GM18502 (cell line): ENCODE results near the gene PRIM2.
"Not testable (repeated sequence)": the region's sequence is repeated elsewhere in the genome, so short reads cannot be mapped to it uniquely, and the experiment has no call there.

Source experiments
- ATAC-seq: cut with Tn5 transposase; IDR thresholded peaks from one replicate; pipeline ENCODE4 v1.9.1; 2021; ENCODE audit warnings: mild to moderate bottlenecking; ENCODE audit not compliant: unreplicated experiment, poor library complexity

The PRIM2 gene

DNA sequence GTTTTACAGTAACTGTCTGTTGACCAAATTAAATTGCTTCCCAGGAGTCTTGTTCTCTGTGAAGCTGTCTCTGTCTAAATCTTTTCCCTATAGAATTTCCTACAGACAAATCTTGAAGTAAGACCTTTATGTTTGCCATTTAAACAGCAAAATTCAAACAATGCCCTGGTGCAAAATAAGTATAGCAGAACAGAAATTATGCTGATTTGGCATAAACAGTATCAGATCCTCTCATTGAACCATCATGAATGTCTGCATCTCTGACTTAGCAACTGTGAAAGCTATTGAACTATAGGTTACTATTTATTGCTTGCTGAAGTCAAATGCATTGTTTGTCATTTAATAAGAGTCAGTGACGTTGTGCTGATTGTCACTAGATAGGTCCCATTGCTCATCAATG is 123.3 kb downstream of the PRIM2 start:
- ATAC-seq = not testable (repeated sequence)

DNA sequence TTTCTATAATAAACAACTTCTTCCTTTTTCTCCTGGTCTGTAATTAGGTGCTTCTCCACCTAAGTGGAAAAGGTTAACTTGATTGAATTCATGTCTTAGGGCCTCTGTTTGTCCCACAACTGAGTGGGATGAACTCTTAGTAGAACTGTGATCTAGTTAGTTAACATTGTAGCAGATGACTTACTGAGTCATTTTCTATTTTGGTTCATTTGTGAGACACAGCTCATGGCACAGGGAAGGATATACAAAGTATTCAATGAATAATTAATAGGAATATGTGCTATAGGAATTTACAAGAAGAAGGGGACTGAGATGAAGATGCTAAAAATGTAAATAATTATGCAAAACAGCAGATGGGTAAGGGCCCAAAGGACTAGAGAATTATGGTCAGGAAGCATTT is 124.7 kb downstream of the PRIM2 start:
- not testable (repeated sequence) for ATAC-seq

DNA sequence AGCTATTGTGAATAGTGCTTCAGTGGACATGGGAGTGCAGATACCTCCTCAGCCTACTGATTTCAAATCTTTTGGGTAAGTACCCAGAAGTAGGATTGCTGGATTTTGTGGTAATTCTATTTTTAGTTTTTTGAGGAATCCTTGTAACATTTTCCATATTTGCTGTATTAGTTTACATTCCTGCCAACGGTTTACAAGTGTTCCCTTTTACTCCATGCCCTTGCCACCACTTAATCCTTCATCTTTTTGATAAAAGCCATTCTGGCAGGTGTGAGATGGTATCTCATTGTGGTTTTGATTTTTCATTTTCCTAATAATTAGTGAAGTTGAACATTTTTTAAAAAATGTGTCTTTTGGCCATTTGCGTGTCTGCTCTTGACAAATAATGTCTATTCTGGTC is 125.8 kb downstream of the PRIM2 start:
- not testable (repeated sequence) for ATAC-seq

DNA sequence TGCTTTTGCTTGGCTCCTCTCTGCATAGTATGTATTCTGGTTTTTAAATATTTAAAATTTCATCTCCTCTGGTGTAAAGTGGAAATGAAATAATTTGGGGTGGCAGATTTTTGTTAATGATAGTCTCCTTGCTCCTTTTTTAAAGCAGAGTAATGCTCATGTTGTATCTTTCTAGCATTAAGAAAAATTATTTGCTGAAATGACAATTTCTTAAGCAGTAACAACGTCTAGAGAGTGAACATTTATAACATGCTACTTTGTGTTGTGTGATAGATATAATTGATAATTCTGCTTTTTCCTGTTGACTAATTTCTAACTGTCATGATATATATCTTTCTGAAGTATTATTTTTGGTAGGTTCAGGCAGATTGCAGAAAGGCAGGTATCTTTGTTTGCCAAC is 127.4 kb downstream of the PRIM2 start:
- ATAC-seq = not testable (repeated sequence)

DNA sequence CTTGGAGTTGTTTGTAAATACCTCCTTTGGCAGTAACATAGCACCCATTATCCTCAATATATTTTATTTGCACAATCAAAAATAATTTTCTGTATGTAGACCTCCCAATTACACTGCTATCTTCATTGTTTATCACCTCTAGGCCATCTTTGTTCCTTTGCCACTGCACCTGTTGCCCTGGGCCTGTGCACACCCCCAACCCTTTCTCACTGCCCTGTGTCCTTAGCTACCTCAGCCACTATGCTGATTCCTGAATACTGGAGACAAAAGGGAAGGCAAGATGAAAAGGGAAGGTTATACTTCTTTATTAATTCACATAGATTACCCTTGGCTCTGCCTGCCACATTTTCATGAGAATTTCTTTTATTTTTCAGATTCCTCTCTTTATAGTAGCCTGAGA is 127.9 kb downstream of the PRIM2 start:
- ATAC-seq = not testable (repeated sequence)

DNA sequence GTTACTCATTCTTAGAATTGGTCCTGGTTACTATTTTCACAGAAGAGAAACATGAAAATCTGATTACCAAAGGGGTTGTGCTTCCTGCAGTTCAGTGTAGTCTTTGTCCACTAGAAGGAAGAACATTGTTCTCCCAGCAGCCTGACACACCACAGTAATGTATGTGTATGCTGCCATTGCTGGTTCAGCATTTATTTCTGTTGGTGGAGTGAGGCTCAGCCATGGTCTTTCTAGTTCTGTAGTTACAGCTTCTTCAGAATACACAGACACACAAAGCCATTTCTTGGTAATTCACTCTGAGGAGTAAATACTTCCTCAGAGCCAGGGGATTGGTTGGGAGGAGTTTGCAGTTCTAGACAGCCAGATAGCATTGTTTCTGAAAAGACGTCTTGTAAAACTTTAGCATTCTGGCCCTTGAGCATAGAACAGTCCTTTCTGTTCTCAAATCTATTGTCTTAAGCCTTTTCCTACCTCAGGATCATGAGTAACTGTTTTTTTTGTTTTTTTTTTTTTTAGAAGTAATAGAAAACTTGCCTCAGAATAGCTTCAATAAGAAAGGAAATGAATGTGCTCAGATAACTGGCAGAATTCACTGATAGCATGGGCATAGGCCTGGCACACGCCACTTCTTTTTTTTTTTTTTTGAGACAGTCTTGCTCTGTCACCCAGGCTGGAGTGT is 128.5 kb downstream of the PRIM2 start:
- ATAC-seq = not testable (repeated sequence)

DNA sequence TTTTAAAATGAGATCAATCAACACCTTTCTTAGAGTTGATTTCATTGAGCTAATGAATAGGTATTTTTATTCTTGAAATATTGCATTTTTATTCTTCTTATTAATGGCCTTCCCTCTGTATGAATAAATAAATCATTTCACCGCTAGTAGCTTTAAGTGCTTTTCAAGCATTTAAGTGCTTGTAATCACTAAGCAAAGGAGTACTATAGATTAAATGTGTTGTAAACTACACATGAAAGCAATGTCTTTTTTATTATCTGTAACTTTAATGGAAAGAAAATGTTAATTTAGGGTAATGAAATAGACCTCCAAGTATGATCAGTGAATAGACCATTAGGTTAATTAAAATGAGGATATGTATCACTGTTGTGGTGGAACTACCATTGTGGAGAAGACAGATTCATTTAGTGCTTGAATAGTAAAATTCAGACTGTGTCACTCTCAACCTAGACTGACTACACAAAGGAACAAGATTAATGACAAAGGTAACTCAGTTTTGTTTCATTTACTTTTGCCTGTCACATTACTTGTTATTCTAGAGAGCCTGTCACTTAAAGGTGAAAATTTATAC is 132.2 kb downstream of the PRIM2 start:
- not testable (repeated sequence) for ATAC-seq

DNA sequence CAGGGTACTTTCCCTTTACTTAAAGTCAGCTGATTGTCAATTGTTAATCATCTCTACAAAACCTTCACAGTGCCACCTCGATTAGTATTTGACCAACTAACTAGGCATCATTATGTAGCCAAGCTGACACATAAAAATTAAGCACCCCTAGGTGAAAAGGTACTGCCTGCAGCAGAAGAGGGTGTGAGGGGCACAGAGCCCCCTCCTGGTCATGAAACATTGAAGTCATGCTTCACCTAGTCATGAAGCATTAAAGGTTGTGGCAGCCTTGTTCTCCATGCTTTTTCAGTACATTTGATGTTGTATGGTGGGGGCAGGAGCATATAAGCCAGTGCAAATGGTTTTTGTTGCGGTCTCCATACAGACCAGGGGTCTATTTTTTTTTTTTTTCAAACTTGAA is 142.4 kb downstream of the PRIM2 start:
- ATAC-seq = not testable (repeated sequence)

DNA sequence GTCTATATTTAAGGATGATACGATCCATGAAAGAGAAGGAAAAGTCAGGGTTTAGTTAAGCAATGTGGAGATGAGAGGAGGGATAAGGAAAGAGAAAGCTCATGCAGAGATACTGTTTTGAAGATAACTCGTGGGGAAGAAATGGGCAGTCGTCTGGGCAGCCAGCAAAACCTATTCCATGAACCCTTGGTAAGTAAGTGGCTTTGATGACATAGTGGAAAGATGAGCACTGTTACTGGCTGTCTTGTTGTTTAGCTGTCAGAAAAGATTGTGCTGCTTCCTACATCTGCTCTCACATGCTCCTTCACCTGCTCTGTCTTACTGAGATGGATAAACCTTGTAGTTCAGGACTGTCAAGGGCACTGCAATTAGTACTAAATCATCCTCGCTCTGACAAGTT is 143.6 kb downstream of the PRIM2 start:
- ATAC-seq = not testable (repeated sequence)

DNA sequence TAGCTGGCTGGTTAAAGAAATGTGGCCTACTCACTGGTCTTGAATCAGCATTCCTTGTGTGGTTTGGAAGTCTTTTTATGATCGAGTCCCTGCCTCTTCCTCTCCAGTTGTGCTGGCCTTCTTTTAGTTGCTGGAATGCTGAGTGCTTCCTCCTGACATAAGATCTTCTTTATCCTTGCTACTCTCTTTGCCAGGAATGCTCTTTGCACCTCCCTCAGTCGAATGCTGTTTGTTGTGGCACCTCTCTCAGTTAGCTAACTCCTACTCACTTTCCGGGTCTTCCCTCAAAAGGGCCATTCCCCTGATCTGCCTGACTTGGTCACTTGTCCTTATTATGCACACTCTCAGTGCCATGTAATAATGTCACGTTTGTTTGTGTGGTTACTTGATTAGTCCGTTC is 146.4 kb downstream of the PRIM2 start:
- not testable (repeated sequence) for ATAC-seq

DNA sequence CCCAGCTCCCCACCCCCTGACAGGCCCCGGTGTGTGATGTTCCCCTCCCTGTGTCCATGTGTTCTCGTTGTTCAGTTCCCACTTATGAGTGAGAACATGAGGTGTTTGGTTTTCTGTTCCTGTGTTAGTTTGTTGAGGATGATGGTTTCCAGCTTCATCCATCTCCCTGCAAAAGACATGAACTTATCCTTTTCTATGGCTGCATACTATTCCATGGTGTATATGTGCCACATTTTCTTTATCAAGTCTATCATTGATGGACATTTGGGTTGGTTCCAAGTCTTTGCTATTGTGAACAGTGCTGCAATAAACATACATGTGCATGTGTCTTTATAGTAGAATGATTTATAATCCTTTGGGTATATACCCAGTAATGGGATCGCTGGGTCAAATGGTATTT is 148.5 kb downstream of the PRIM2 start:
- ATAC-seq = not testable (repeated sequence)

DNA sequence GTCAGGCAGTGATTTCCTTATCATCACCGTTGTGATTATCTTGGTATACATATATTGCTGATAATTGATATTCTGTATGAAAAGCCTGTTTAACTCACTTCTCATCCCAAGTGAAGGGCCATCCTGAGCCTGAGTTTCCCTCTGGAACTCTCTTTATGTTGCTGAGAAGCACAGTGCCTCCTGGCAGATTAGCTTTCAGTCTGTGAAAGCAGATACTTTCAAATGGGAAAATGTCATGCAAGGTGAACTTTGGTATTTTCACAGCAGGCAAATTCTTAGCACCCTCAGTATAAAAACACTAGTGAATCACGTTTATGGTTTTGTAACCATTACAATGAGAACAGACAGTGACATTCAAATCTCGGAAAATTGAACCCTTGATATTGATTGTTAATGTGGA is 151.6 kb downstream of the PRIM2 start:
- no peak for ATAC-seq

DNA sequence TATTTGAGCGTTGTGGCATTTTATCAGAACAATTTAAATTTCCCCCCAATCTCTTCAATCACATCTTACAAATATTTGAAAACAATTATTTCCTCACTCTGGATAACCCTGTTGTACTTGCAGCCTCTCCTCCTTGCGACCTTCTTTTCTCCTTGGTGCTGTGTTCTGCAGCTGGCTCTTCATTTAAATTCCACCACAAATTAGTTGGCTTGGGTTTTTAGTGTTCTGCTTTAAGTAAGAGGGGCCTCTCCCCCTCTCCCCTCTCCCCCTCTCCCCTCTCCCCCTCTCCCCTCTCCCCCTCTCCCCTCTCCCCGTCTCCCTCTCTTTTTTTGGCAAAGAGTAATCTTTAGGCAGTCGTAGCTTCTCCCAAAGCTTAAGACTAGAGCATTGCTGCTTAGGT is 152.7 kb downstream of the PRIM2 start:
- ATAC-seq = not testable (repeated sequence)

DNA sequence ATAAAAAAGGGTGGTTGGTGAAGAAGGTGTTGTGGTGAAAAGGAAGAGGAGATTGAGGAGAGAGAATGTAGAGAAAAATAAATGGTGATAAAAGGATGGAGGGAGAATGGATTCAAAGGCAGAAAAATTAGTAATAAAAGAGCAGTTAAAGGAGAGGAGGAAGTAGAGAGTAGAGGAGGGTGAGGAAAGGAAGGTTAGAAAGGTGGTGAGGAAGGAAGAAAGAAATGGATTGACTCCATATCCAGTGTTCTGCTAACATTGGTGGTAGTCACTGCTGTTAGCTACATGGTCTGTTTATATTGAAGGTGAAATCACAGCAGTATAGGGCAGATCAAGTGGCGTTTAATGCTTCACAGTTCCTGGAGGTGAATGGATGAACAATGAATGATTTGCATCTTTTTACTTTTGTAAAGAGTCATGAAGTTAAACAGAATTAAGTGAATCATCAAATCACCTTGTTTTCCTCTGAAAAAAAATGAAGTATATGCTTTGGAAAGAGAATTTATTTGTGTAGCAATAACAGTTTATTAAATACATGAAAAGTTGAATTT is 154.0 kb downstream of the PRIM2 start:
- not testable (repeated sequence) for ATAC-seq

DNA sequence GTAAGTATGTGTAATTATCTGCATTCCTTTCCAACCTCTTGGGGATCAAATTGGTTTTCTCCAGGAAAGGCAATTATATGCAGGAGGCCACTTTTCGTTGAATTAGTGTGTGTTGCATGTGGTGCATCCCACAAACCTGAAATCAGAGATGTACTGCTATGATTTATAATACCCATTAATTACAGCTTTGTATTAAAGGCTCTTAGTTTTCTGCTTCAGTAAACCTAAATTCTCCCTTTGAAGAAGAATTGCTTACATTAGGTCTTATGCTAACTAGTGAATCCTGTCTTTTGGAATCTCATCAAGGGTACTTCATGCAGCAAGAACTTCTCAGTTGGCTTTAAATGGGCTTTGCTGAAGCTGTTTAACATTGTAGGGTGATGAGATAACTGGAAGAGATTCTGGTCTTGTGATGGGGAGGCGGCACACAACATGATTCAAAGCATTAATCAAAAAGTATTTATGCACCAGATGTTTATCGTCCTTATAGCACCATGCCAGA is 155.5 kb downstream of the PRIM2 start:
- ATAC-seq = not testable (repeated sequence)

DNA sequence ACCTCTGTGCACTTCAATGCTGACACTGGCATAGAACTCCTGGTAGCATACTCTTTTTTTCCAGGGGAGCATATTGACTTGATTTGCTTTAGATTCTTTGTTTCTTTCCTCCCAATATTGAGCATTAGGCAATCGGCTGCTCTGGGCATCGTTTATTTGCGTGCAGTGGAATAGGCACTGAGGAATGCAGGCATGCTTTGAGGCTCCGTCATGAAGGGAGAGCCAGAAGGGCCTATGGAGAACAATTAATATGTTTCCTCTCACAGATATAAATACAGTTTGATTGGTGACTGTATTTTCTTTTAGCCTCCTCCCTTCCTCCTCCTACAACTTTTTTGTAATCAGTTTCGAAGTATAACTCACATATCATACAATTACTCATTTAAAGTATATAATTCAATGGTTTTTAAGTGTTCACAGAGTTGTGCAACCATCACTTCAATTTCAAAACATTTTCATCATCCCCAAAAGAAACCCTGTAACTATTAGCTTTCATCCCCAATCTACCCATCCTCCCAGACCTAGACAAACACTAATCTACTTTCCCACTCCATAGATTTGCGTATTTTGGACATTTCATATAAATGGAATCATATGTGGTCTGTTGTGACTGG is 157.5 kb downstream of the PRIM2 start:
- not testable (repeated sequence) for ATAC-seq

DNA sequence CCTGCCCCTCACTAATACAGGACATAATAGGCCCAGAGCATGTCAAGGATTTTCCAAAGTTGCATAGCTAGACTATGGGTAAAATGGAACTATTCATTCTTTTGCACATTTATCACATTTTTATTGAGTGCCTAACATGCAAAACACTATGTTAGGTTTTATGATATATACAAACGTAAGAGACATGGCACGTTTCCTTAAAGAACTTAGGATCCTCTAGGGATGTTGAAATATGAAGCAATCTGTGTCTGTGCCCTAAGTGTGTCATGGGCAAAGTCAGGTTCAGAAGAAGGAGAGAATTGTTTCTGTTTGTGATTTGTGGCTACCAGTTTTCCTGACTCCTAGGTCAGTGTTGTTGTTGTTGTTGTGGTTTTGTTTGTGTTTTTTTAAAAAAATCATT is 158.2 kb downstream of the PRIM2 start:
- not testable (repeated sequence) for ATAC-seq

DNA sequence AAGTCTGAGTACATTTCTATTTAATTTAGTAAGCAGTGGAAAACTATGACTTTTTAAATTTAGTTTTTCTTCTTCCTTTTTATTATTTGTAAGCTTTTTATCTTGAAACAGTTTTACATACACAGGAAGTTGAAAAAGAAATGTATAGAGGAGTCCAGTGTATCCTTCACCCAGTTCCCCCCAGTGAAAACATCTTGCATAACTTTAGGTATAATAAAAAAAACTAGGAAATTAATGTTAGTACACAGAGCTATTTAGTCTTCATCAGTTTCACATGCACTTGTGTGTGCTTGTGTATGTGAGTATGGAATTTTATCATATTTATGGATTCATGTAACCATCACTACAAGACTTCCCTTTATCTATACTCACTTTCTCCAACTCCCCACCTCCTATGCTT is 162.8 kb downstream of the PRIM2 start:
- not testable (repeated sequence) for ATAC-seq

DNA sequence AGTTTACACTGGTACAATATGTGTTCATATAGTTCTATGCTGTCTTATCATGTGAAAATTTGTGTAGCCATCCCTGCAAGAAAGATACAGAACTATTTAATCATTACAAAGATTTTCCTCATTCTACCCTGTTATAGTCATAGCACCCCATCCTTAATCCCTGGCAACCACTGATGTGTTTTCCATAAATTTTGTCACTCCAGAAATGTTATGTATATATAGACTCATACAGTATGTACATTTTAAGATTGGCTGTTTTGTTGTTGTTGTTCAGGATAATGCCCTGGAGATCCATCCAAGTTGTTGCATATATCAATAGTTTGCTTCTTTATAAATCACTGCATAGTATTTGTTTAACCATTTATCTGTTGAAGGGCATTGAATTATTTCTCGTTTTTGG is 163.7 kb downstream of the PRIM2 start:
- not testable (repeated sequence) for ATAC-seq

DNA sequence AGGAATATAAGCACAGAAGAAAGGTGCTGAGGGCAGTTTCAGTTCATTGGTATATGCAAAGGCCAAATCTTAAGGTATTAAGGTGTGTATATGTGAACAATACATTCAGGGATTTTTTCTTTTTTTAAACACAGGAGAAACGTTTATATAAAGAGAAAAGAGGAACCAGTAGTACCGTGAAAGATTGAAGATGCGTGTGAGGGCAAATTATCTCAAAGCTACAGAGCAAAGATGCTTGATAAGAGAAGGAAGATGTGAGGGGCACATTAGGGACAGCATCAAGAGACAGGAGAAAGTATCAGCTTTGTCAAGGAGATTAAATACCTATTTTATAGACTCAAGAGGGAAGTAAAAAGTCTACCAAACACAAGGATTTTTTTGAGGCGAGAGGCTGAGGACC is 165.0 kb downstream of the PRIM2 start:
- ATAC-seq = not testable (repeated sequence)

DNA sequence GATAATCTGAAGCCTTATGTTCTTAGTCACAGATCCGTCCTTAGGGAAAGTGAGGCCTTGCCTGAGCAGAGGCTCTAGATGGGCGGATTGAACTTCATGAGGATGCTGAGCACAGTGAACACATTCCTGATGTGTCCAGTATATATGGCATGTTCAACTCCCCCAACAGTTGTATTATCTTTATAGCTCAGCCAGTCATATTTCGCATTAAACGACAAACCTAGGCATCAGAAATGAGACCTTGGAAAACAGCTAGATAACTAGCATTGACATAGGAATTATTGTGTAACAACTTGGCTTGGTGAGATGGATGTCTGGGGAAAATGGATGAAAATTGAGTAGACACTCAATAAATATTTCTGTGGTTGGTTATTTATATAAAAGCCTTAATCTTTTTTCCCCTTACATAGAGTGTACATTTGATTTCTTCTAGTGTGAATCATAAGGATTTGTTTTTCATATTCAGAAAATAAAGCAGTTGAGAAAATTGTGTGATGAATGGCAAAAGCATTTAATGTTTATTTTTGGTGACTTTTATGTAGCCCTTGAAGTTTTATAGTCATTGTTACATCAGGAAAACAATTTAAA is 169.2 kb downstream of the PRIM2 start:
- ATAC-seq = not testable (repeated sequence)
